ENCODE measurements around the gene CYP19A1. TPM values are rescaled to one million over a fixed set of nuclear protein-coding genes. Genes with fewer than 3 reads are reported as not detected.

The CYP19A1 gene
- total RNA-seq, 1 experiment from 2014 or later = not detected

GRCh38 chr15:51312166-51313073, 26.0 kb downstream of the CYP19A1 start:
- no peak overlapping the region for H3K27ac ChIP-seq (ENCODE audit: low read depth, low read length)
- H3K4me2 ChIP-seq (ENCODE audit: low read length) = peak overlapping the region; percentile 38
- peaks cover 3% of the 10 kb centered on the region; the same call in 1 of the 2 replicates for H3K27me3 ChIP-seq (ENCODE audit: insufficient read depth, low read length)
- no peak overlapping the region for H3K9ac ChIP-seq (ENCODE audit: low read length)
- BruUV-seq (replicated peaks) = no TSS peak
- ChIA-PET CTCF (no interaction called here), POLR2A (no interaction called here), RAD21 (ENCODE audit: low non-redundant PET in 1 of 2, low total read pairs in 2 of 2, uncharacterized antibody in 2 of 2, unreplicated experiment in 2 of 2) (no interaction called here)
- H4K20me1 ChIP-seq (ENCODE audit: insufficient read depth) = no peaks in the 10 kb centered on the region
- H3K4me1 ChIP-seq (ENCODE audit: control insufficient read depth in 1 of 2, insufficient read depth in 2 of 2, low read length in 2 of 2) = peaks cover 7 to 11% of the 10 kb centered on the region in 2 experiments
- H3K4me3 ChIP-seq (replicated peaks in 1 of 2; ENCODE audit: low read depth in 1 of 2, low read length in 2 of 2) = no peak overlapping the region
- no peaks in the 10 kb centered on the region for H3K36me3 ChIP-seq (ENCODE audit: control insufficient read depth in 1 of 2, insufficient read depth in 2 of 2, low read length in 2 of 2)
- DNase-seq (ENCODE audit: low read depth, low spot score) = no peak
- TF ChIP-seq EZH2phosphoT487 (IDR thresholded peaks at IDR 0.05; ENCODE audit: borderline replicate concordance) = no peak
- ATAC-seq = peak; percentile 47
- no peaks in the 10 kb centered on the region for H3K79me2 ChIP-seq (ENCODE audit: insufficient read depth, low read length)
- intact Hi-C loops (cut with micrococcal nuclease) = no loop called here
- H2AFZ ChIP-seq (ENCODE audit: low read depth, low read length, poor library complexity, severe bottlenecking) = no peak overlapping the region
- no peaks in the 10 kb centered on the region for H3K9me2 ChIP-seq (ENCODE audit: insufficient read depth)
- H3K9me3 ChIP-seq (ENCODE audit: control insufficient read depth in 1 of 2, insufficient read depth in 1 of 2, low read depth in 1 of 2, low read length in 2 of 2) = no peaks in the 10 kb centered on the region

GRCh38 chr15:51311510-51311909, 26.9 kb downstream of the CYP19A1 start:
- H3K4me3 ChIP-seq (replicated peaks in 1 of 2; ENCODE audit: low read depth in 1 of 2, low read length in 2 of 2) = no peak overlapping the region
- DNase-seq (ENCODE audit: low read depth, low spot score) = no peak
- ChIA-PET RAD21 (ENCODE audit: low non-redundant PET in 1 of 2, low total read pairs in 2 of 2, uncharacterized antibody in 2 of 2, unreplicated experiment in 2 of 2) (no interaction called here), POLR2A (no interaction called here), CTCF (no interaction called here)
- no peaks in the 10 kb centered on the region for H3K79me2 ChIP-seq (ENCODE audit: insufficient read depth, low read length)
- no peak overlapping the region for H3K4me2 ChIP-seq (ENCODE audit: low read length)
- H3K4me1 ChIP-seq (ENCODE audit: control insufficient read depth in 1 of 2, insufficient read depth in 2 of 2, low read length in 2 of 2) = peaks cover 7 to 11% of the 10 kb centered on the region in 2 experiments
- peaks cover 3% of the 10 kb centered on the region; the same call in 1 of the 2 replicates for H3K27me3 ChIP-seq (ENCODE audit: insufficient read depth, low read length)
- TF ChIP-seq CTCF (IDR thresholded peaks at IDR 0.05 in 2 of 3, conservative IDR thresholded peaks at IDR 0.05 in 1 of 3; ENCODE audit: borderline replicate concordance in 1 of 3, insufficient read depth in 1 of 3, low read depth in 2 of 3, low read length in 2 of 3) = no peak
- no peak for TF ChIP-seq YY1 (IDR thresholded peaks at IDR 0.05; ENCODE audit: extremely low read depth, insufficient replicate concordance, low read depth, low read length)
- no peak for TF ChIP-seq ZNF274 (IDR thresholded peaks at IDR 0.05; ENCODE audit: low read depth, low read length)
- TF ChIP-seq JUND (IDR thresholded peaks at IDR 0.05) = no peak
- TF ChIP-seq MAX (IDR thresholded peaks at IDR 0.05) = no peak
- H3K9ac ChIP-seq (ENCODE audit: low read length) = no peak overlapping the region
- no peaks in the 10 kb centered on the region for H3K9me2 ChIP-seq (ENCODE audit: insufficient read depth)
- intact Hi-C loops (cut with micrococcal nuclease) = no loop called here
- BruUV-seq (replicated peaks) = no TSS peak
- H2AFZ ChIP-seq (ENCODE audit: low read depth, low read length, poor library complexity, severe bottlenecking) = no peak overlapping the region
- no peaks in the 10 kb centered on the region for H4K20me1 ChIP-seq (ENCODE audit: insufficient read depth)
- no peak overlapping the region for H3K27ac ChIP-seq (ENCODE audit: low read depth, low read length)
- H3K36me3 ChIP-seq (ENCODE audit: control insufficient read depth in 1 of 2, insufficient read depth in 2 of 2, low read length in 2 of 2) = no peaks in the 10 kb centered on the region
- no peaks in the 10 kb centered on the region for H3K9me3 ChIP-seq (ENCODE audit: control insufficient read depth in 1 of 2, insufficient read depth in 1 of 2, low read depth in 1 of 2, low read length in 2 of 2)
- no peak for ATAC-seq
